Measurements from ENCODE around the gene HLF.

HLF gene

DNA sequence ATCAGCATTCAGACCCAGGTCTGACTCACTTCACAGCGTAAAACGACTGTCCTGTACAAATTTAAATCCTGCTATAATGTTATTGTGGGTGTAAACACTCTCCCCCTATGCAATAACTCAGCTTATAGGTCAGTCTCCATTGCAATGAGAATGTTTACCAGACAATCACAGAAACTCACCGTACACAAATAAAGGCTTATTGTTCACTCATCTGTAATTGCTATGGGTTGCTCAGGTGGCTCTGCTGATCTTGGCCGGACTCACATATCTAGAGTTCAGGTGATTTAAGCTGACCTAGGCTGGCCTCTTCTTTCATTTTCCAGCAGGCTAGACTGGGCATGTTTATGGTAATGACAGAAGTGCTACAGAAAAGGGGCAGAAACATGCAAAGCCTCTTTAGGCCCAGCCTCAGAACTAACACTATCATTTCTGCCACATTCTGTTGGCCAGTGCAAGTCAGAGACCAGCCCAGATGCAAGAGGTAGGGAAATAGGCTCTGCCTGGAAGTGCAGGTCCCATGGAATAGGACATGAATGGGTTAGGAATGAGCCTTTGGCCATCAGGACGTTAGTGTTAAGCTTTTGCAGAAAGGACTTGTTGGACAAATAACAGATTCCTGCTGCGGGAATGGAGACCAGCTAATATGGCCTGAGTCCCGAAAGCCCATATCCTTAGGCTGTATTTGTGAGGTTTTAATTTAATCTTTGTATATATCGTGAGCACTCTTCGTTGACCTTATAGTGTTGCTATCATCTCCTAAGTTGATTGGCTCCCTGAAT lies 44.0 kb downstream of the HLF start:
- no peak for DNase-seq (ENCODE audit: low read depth, low spot score)

DNA sequence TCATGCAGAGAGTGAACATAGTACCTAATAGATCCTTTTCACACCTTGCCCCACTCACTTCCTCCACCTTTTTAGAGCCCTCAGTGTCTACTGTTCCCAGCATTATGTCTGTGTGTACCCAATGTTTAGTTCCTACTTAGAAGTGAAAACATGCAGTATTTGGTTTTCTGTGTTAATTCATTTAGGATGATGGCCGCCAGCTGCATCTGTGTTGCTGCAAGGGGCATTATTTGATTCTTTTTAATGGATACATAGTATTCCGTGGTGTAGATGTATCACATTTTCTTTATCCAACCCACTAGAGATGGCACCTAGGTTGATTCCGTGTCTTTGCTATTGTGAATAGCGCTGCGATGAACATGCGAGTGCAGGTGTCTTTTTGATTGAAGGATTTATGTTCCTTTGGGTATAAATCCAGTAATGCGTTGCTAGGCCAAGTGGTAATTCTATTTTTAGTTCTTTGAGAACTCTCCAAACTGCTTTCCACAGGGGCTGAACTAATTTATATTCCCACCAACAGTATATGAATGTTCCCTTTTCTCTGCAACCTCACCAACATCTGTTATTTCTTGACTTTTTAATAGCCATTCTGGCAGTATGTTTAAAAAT lies 47.1 kb downstream of the HLF start:
- no peak for DNase-seq (ENCODE audit: low read depth, low spot score)

DNA sequence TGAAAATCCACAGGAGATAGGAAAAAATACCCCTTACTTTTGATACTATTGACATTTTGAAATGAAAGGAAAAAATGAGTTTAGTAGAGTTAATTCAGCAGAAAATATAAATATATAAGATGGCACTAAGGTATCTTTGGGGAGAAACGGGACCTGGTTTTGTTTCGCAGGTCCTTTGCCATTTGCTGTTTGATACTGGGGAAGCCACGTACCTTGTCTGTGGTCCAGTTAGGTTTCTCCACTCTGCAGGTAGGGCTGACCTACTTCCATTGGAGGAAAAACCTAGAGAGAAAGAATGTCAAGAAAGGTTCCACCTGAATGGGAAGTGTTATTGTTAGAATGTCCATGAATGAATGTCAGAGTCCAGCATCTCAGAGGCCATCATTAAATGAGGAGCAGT lies 48.1 kb downstream of the HLF start:
- no peak for DNase-seq (ENCODE audit: low read depth, low spot score)

DNA sequence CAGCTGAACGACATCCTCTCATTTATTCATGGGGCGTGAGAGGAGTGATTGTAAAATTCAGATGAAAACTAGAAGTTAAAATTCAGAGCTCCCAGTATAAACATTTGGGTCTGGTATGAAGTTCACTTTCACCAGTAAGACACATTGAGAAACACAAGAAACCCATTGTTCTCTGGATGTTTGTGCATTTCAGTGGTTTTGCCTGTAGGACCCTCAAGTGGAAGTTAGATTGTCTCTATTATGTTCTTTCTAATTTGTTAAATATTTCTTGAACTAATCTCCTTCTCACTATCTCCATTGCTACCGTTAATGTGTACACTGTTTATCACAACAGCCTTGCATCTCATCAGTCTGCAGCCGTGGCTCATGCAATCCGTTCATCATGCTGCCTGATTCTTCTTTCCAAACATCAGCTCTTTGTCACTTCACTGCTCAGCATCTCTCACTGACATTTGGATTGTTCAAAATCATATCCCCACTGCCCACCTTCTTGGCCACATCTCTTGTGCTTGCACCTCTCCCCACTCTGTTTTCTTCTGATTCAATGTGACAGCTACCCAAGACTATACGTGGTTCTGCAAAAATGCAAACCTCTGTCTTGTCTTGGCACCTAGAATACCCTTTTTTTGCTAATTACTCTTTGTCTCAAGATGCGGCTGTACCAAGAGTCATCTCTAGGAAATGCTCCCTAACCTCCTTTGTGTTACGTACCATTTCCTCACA lies 49.5 kb downstream of the HLF start:
- DNase-seq (ENCODE audit: low read depth, low spot score): no peak

DNA sequence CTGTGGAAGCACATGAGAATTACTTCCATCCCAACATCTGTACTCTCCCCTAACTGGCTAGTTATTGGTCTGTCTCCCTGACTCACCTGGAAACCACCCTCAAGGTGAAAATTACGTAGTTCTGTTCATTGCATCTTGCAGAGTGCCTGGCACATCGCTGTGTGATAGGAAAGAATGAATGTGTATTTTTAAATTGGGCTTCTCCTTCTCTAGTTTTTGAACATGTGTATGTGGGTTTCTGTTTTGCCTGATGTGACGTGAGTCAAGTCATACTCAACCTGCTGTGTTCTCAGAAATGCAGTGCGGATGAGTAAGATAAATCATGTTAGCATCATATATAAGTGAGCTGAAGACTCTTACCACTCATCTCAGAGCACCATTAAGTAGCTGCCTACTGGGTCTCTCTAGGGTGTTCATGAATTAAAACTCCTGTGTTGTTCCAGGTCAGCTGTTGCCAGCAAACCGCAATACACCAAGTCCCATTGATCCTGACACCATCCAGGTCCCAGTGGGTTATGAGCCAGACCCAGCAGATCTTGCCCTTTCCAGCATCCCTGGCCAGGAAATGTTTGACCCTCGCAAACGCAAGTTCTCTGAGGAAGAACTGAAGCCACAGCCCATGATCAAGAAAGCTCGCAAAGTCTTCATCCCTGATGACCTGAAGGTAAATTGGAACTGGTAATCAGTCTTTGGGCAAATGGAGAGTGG lies 50.2 kb downstream of the HLF start:
- no peak for DNase-seq (ENCODE audit: low read depth, low spot score)

DNA sequence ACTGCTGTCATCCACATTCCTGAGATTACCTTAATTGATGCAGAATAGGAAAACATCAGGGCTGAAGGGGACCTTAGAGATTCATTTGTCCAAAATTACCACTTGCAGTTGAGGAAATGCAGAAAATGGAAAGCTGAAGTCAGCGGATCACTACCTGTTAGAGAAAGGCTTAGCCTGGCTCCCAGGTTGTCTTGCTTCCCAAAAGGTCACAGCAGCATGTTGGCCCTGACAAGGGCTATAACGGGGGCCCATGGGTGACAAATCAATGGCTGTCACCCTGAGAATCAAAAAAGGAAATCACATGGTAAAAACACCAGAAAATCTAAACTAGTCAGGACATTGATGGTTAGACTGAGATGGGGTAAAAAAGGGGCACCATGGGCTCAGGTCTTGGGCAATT lies 51.7 kb downstream of the HLF start:
- no peak for DNase-seq (ENCODE audit: low read depth, low spot score)

DNA sequence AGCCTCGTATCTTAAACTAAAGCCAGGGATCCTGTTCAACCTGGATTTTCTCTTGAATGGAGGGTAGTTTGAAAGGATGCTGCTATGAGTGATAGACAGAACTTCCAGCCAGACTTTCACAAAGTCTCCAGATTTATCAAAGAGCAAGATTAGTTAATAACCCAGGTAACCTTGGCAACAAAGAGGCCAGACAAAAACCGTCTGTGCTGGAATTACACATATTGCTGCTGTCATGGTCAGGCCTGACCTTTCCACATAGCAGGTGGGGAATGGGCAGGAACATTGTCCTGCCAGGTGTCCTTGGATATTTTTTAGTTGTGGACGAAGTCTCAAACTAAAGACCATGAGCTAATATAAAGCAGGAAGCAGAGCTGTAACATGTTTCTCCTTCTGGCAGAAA lies 52.5 kb downstream of the HLF start:
- no peak for DNase-seq (ENCODE audit: low read depth, low spot score)

DNA sequence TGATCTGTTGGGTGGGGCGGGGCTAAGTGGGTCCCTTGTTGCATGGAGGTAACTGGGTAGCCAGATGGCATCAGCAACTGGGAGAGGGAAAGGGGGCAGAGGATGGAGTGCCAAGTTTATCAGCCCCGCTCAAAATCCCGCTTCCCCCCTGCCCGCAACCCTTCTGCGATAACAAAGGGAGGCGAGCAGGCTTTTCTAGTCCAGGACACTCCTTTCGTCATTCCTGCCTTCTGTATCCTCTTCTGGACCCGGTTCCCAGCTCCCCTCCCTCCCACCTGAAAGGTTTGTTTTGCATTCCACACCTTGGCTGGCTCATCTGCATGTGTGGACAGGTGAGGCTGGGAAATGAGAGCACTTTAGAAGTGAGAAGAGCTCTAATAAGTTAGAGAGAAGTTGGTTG lies 53.3 kb downstream of the HLF start:
- DNase-seq (ENCODE audit: low read depth, low spot score): no peak

DNA sequence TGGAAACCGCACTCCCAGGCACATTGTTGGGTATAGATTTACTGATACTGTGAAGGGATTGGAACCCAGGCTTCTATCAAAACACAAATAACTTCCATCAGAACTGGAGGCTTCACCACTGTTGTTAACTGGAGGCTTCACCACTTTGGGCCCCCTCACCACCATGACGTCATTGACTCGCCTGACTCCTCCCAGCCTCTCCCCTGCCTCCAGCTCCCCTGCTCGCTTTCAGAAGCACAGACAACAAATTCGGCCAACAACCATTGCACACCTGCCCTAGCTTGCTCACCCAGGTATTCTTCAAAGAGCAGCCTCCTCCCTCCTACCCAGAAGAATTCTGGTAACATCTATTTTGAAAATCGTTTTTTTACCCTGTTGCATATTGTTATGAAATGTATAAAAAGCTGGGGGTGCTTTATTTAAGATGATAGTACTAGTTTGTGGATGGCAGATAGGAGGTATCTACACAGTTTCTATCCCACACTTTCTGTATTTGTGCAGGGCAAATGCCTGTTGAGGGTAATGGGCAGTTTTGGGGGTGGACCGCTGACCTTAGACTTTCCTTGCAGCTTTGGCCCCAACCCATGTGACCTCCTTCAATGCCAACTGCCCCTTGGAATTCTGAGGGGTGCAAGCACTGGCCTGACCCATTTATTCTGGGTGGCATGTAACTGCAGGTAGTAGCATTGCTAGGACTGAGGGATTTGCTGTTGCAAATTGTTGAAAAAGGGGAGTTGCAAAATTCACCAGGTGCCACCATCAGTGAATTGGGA lies 54.1 kb downstream of the HLF start:
- DNase-seq (ENCODE audit: low read depth, low spot score): no peak

DNA sequence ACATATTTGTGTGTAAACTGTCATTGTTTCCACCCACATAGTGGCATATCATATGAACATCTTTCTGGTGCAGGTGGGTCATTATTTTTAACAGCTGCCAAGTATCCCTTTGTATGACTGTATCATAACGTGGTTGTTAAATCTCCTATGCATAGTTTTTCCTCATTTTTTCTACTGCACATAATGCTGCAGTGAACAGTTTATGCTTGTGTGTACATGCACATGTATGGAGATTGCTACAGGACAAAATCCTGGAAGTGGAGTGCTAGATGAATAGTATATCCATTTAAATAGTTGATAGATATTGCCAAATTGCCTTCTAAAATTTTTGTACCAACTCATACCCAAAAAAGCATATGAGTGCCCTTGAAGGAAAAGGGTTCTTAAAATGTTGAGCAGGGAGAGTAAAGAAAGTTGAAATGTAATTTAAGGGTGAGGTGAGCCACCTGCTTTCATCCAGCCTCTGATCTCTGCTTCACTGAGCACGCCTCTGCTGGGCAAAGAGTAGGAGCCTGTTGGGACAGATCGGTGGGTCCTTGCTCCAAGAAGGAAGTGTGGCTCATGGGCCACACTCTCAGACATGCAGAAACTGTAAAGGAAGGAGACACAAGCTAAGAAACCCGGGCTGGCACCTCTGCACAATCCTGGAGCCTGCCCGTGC lies 55.3 kb downstream of the HLF start:
- no peak for DNase-seq (ENCODE audit: low read depth, low spot score)

DNA sequence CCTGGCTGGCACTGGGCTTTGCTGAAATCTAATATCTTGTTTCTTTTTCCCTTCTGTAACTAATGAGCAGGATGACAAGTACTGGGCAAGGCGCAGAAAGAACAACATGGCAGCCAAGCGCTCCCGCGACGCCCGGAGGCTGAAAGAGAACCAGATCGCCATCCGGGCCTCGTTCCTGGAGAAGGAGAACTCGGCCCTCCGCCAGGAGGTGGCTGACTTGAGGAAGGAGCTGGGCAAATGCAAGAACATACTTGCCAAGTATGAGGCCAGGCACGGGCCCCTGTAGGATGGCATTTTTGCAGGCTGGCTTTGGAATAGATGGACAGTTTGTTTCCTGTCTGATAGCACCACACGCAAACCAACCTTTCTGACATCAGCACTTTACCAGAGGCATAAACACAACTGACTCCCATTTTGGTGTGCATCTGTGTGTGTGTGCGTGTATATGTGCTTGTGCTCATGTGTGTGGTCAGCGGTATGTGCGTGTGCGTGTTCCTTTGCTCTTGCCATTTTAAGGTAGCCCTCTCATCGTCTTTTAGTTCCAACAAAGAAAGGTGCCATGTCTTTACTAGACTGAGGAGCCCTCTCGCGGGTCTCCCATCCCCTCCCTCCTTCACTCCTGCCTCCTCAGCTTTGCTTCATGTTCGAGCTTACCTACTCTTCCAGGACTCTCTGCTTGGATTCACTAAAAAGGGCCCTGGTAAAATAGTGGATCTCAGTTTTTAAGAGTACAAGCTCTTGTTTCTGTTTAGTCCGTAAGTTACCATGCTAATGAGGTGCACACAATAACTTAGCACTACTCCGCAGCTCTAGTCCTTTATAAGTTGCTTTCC lies 56.0 kb downstream of the HLF start:
- no peak for DNase-seq (ENCODE audit: low read depth, low spot score)

DNA sequence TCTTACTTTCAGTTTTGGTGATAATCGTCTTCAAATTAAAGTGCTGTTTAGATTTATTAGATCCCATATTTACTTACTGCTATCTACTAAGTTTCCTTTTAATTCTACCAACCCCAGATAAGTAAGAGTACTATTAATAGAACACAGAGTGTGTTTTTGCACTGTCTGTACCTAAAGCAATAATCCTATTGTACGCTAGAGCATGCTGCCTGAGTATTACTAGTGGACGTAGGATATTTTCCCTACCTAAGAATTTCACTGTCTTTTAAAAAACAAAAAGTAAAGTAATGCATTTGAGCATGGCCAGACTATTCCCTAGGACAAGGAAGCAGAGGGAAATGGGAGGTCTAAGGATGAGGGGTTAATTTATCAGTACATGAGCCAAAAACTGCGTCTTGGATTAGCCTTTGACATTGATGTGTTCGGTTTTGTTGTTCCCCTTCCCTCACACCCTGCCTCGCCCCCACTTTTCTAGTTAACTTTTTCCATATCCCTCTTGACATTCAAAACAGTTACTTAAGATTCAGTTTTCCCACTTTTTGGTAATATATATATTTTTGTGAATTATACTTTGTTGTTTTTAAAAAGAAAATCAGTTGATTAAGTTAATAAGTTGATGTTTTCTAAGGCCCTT lies 56.8 kb downstream of the HLF start:
- DNase-seq (ENCODE audit: low read depth, low spot score): no peak

DNA sequence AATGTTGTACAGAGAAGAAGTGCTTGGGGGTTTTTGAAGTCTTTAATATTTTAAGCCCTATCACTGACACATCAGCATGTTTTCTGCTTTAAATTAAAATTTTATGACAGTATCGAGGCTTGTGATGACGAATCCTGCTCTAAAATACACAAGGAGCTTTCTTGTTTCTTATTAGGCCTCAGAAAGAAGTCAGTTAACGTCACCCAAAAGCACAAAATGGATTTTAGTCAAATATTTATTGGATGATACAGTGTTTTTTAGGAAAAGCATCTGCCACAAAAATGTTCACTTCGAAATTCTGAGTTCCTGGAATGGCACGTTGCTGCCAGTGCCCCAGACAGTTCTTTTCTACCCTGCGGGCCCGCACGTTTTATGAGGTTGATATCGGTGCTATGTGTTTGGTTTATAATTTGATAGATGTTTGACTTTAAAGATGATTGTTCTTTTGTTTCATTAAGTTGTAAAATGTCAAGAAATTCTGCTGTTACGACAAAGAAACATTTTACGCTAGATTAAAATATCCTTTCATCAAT lies 57.8 kb downstream of the HLF start:
- DNase-seq (ENCODE audit: low read depth, low spot score): no peak

DNA sequence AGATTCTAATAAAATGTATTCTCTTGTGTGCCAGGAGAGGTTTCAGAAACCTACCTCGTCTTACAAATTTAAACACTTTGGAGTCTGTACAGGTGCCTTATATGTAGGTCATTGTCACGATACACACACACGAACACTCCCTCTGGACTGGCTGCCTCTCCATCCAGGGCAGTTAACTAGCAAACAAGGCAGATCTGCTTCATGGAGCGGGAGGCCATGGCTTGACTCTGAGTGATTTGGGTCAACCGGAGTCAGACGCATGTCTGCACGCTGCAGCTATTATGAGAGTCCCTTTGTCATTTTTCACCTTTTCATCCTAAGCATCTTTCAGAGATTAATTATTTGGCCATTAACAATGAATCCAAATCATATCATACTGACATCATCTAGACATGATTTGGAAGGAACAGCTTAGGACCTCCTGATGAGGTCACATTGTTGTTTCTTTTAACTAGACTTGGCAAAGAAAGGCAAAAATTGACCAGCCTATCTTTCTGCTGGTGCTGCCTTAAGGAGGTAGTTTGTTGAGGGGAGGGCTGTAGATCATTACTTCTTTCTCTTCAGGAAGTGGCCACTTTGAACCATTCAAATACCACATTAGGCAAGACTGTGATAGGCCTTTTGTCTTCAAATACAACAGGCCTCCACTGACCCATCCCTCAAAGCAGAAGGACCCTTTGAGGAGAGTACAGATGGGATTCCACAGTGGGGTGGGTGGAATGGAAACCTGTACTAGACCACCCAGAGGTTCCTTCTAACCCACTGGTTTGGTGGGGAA lies 58.9 kb downstream of the HLF start:
- no peak for DNase-seq (ENCODE audit: low read depth, low spot score)

DNA sequence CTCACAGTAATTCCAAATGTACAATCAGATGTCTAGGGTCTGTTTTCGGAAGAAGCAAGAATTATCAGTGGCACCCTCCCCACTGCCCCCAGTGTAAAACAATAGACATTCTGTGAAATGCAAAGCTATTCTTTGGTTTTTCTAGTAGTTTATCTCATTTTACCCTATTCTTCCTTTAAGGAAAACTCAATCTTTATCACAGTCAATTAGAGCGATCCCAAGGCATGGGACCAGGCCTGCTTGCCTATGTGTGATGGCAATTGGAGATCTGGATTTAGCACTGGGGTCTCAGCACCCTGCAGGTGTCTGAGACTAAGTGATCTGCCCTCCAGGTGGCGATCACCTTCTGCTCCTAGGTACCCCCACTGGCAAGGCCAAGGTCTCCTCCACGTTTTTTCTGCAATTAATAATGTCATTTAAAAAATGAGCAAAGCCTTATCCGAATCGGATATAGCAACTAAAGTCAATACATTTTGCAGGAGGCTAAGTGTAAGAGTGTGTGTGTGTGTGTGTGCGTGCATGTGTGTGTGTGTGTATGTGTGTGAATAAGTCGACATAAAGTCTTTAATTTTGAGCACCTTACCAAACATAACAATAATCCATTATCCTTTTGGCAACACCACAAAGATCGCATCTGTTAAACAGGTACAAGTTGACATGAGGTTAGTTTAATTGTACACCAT lies 59.7 kb downstream of the HLF start:
- no peak for DNase-seq (ENCODE audit: low read depth, low spot score)

DNA sequence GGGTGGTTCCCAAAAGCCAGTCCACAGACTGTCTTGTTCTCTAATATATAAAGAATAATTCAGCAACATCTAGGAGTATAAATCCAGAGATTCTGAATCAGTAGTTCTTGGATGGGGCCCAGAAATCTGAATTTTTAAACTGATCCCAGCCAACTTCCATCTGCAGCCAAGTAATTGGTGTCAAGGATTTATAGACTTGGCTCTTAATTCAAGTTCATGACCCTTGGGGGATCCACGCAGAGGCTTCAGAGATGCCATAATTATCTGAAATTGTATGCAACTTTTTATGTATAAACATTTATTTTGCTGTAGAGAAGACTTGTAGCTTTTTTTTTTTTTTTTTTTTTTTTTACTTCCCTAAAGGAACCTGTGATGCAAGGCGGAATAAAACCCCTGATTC lies 60.6 kb downstream of the HLF start:
- DNase-seq (ENCODE audit: low read depth, low spot score): no peak

DNA sequence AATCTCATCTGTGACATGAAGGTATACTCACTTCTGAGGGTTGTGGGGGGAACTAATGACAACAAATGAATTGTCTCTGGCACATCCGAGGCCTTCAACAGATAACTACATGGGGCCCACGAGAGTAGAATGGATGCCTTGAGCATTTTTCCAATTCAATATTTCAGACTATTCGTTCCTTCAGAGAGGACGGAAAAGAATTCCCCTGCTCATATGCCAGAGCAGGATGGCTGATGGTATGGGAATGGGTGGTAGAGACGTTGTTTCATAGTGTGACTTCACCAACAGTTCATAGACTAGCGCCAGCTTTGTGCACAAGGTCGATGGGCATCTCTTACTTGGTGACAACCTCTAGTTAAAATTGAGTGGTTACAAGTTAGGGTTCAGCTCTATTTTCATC lies 61.3 kb downstream of the HLF start:
- DNase-seq (ENCODE audit: low read depth, low spot score): no peak
